ENCODE measurements around the gene VTI1B.

GRCh38 chr14:67719866-67720265 is 45.4 kb upstream of the VTI1B start:
- TF ChIP-seq POLR2A (IDR thresholded peaks at IDR 0.05; ENCODE audit: low read length) = no peak
- no peak for TF ChIP-seq GATA1 (IDR thresholded peaks at IDR 0.05; ENCODE audit: low read depth, low read length)

All from erythroblast (primary cell).